Cerebellar cortex (tissue), 1 donor: ENCODE data around the gene ANAPC5.
A peak's percentile ranks its signal among the peaks of the same experiment; 100 is the strongest.
"Not testable (repeated sequence)": the region's sequence is repeated elsewhere in the genome, so short reads cannot be mapped to it uniquely, and the experiment has no call there.

Experiments
- DNase-seq: peaks from one replicate; pipeline ENCODE4 v3.0.0-alpha.2; 2015; ENCODE audit warnings: low spot score

ANAPC5 gene

GRCh38 chr12:121351820-121352681 lies at the start of gene ANAPC5:
ANAPC5 (minus strand) TSS chr12:121352411; CDS start chr12:121352340, 71 bp downstream.
- DNase-seq = peak; percentile 99

- peak; percentile 37 for DNase-seq
Observed at GRCh38 chr12:121400332-121401139, 48.3 kb upstream of the ANAPC5 start.

- DNase-seq = peak; percentile 98
Observed at GRCh38 chr12:121399391-121400331, 47.5 kb upstream of the ANAPC5 start, which contains the start of gene RNF34. RNF34 (plus strand) TSS chr12:121400118; CDS start chr12:121400213, 95 bp downstream.

- no peak for DNase-seq
Observed at GRCh38 chr12:121398355-121398754, 46.1 kb upstream of the ANAPC5 start.

- DNase-seq = no peak
Observed at GRCh38 chr12:121397521-121397920, 45.3 kb upstream of the ANAPC5 start.

DNA sequence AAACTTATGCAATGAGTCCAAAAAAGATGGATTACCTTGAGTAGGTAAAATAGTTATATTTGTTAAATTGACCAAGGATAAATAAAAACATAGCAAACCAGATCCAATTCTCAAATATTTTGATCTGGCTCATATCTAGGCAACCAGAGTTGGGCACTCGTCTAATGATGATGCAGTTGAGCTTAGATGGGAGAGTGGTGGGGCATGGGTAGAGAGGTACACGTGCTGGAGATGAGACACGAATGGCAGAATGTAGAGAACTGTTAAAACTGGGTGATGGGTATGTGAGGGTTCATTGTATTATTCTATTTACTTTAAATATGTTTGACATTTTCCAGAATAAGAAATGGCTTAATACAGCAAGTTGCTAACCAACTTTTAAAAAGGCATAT lies 40.1 kb upstream of the ANAPC5 start:
- no peak for DNase-seq

DNA sequence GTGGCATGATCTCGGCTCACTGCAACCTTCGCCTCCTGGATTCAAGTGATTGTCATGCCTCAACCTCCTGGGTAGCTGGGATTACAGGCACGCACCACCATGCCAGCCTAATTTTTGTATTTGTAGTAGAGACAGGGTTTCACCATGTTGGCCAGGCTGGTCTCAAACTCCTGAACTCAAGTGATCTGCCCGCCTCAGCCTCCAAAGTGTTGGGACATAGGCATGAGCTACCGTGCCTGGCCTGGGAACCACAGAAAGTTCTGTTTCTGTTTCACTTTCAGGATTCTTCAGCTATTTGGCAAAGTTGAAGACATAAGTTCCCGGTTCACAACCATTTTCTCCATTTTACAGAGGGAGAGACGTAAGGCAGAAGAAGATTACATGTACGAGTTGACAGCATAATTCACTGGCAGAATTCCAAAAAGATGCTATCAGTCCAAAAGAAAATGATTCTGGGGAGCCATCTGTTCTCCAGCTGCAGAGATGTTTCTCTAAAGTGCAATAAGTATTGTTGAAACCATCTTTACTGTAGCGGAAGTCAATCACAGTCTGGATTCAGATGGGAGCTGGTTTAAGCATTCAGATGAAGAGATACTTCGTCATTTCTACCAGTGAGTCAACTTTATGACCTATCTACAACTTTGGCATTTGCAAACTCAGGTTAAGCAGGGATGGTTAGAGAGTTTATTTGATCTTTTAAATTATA lies 39.6 kb upstream of the ANAPC5 start:
- DNase-seq = no peak

- no peak for DNase-seq
Observed at GRCh38 chr12:121390856-121391255, 38.6 kb upstream of the ANAPC5 start.

GRCh38 chr12:121388421-121388981 lies 36.3 kb upstream of the ANAPC5 start:
- DNase-seq = no peak

DNA sequence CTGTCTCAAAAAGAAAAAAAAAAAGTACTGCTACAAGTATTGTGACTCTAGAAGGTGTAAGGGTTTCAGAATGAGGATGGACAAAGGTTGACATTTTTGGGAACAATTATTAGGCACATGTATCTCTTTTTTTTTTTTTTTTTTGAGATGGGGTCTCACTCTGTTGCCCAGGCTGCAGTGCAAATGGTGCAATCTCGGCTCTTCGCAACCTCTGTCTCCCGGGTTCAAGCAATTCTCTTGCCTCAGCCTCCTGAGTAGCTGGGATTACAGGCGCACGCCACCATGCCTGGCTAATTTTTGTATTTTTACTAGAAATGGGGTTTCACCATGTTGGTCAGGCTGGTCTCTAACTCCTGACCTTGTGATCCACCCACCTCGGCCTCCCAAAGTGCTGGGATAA lies 32.7 kb upstream of the ANAPC5 start:
- not testable (repeated sequence) for DNase-seq

DNA sequence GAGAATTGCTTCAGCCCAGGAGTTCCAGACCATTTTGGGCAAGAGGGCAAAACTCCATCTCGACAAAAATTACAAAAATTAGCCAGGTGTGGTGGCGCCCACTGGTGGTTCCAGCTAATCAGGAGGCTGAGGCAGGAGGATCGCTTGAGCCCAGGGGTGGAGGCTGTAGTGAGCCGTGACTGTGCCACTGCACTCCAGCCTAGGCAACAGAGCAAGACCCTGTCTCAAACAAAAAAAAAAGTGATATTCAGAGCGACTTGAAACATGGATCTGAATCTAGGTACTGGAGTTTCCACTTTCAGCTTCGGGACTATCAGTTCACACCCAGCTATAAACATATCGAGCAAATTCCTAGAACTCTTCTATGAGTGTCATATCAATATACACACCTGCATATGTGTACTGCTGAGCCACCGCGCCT lies 31.4 kb upstream of the ANAPC5 start:
- no peak for DNase-seq

- no peak for DNase-seq
Observed at GRCh38 chr12:121379945-121380344, 27.7 kb upstream of the ANAPC5 start.

DNA sequence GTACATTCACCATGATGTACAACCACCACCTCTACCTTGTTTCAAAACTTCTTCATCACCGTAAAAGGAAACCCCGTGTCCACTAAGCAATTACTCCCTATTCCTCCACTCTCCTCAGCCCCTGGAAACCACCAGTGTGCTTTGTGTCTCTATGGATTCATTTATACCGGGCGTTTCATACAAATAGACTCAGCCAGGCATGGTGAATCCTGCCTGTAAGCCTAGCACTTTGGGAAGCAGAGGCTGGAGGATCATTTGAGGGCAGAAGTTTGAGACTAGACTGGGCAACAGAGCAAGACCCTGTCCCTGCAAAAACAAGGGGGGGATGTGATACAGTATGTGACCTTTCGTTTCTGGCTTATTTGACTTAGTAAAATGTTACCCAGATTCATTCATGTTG lies 26.5 kb upstream of the ANAPC5 start:
- no peak for DNase-seq

GRCh38 chr12:121376754-121377697 lies 24.8 kb upstream of the ANAPC5 start:
- DNase-seq = no peak

DNA sequence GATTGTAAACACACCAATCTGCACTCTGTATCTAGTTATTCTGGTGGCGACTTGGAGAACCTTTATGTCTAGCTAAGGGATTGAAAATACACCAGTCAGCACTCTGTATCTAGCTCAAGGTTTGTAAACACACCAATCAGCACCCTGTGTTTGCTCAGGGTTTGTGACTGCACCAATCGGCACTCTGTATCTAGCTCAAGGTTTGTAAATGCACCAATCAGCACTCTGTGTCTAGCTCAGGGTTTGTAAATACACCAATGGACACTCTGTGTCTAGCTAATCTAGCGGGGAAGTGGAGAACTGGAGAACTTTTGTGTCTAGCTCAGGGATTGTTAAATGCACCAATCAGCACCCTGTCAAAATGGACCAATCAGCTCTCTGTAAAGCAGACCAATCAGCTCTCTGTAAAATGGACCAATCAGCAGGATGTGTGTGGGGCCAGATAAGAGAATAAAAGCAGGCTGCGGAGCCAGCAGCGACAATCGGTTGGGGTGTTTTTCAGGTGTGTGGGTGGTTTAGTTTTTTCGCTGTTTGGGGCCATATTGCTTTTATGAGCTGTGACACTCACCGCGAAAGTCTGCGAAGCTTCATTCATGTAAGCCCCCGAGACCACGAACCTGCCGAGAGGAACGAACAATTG lies 22.9 kb upstream of the ANAPC5 start:
- DNase-seq = not testable (repeated sequence)

GRCh38 chr12:121374336-121374735 lies 22.1 kb upstream of the ANAPC5 start:
- not testable (repeated sequence) for DNase-seq

DNA sequence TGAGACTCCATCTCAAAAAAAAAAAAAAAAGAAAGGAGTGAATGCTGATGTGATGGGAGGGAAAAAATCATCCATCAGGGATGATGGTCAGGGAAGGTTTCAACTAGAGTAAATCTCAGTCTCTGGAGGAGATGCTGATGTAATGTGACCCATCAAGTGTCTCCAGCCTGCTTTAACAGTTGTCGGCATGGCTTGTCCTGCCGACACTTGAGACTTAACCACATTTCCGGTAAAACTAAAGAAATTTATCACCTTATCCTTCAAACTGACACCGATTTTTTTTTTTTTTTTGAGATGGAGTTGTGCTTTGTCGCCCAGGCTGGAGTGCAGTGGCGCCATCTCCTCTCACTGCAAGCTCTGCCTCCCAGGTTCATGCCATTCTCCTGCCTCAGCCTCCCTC lies 21.5 kb upstream of the ANAPC5 start:
- DNase-seq = no peak

DNA sequence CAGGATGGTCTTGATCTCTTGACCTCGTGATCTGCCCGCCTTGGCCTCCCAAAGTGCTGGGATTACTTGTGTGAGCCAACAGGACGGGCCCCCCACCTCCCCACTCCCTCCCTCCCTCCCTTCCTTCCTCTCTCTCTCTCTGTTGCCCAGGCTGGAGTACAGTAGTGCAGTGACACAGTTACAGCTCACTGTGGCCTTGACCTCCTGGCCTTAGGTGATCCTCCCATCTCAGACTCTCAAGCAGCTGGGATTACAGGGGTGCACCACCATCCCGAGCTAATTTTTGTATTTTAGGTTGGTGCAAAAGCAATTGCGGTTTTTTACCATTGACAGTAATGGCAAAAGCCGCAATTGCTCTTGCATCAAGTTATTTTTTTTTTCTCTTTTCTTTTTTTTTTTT lies 19.2 kb upstream of the ANAPC5 start:
- no peak for DNase-seq

DNA sequence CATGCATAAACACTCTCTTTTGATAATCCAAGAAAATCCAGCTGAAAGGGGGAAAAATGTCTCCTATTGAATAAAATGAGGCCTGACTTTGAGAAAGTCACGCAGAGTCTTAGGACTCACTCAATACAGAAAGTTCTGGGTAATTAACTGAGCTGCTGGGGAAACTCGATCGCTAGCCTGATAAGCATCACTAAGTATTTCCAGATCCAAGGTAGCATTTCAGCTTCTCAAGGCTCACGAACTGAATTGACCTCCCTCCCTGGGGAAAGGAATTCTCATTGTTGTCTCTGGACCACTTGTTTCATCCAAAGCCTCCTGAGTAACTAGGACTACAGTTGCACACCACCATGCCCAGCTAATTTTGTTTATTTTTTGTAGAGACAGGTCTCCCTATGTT lies 13.8 kb upstream of the ANAPC5 start:
- no peak for DNase-seq
